A549 (cell line): ENCODE results near the gene PPARA. TPM values are rescaled to one million over a fixed set of nuclear protein-coding genes. Genes with fewer than 3 reads are reported as not detected.

Experiments used
- ATAC-seq, 2 experiments: fragments of 200-7000 bp in 1 of 2; fragments of >200 bp in 1 of 2; cut with Nextera tagmentation in 1 of 2; cut with Tn5 transposase in 1 of 2; 3 replicates each; pipeline versions ENCODE4 v1.8.0 to v1.9.1; 2018 to 2020; ENCODE audit warnings: mild to moderate bottlenecking in 1 of 2, moderate library complexity in 1 of 2
- CTCF ChIA-PET: fragments of 300-600 bp; sonication (Branson Sonifier 250); formaldehyde crosslinking; extraction: SDS; loops from one replicate; lab custom pipeline; 2021; ENCODE audit warnings: antibody characterized with exemption, inconsistent platforms; lab: Yijun Ruan, JAX
- POLR2A ChIA-PET: fragments of 350-600 bp; formaldehyde crosslinking; extraction: SDS; loops from one replicate; lab custom pipeline; 2021; ENCODE audit warnings: antibody characterized with exemption, inconsistent platforms; lab: Yijun Ruan, JAX
- DNase-seq, 2 experiments: peaks; one replicate each; pipeline versions ENCODE4 v3.0.0 to v3.0.0-alpha.2; 2011 to 2016; ENCODE audit warnings: low read depth in 1 of 2, low spot score in 1 of 2
- FAIRE-seq: peaks from 2 replicates; lab custom pipeline; 2011; peaks lifted over from hg19 to GRCh38; lab: Jason Lieb, UNC
- H3K27ac ChIP-seq, 2 experiments: fragments of >200 bp; sonication (Bioruptor Twin); formaldehyde crosslinking; 3 replicates each; pipeline ENCODE4 v1.5.1; 2016 to 2017
- H3K4me1 ChIP-seq: fragments of >200 bp; sonication (Bioruptor Twin); formaldehyde crosslinking; 3 replicates; pipeline ENCODE4 v1.6.1; 2016
- H3K4me2 ChIP-seq: fragments of >200 bp; sonication (Bioruptor Twin); formaldehyde crosslinking; 3 replicates; pipeline ENCODE4 v1.6.1; 2016
- H3K4me3 ChIP-seq: fragments of >200 bp; sonication (Bioruptor Twin); formaldehyde crosslinking; 3 replicates; pipeline ENCODE4 v1.5.1; 2016
- H3K9me3 ChIP-seq: fragments of >200 bp; sonication (Bioruptor Twin); formaldehyde crosslinking; 3 replicates; pipeline ENCODE4 v1.6.1; 2016
- ATOH8 ChIP-seq: fragments of 250-450 bp; sonication (Bioruptor Pico); IDR thresholded peaks from 2 replicates; pipeline ENCODE4 v1.5.0; 2020; ENCODE audit warnings: low read depth, mild to moderate bottlenecking, moderate library complexity
- CBX2 ChIP-seq: fragments of 200-600 bp; sonication (generic); IDR thresholded peaks from 2 replicates; pipeline ENCODE4 v1.6.1; 2016; ENCODE audit warnings: low read depth, mild to moderate bottlenecking, borderline replicate concordance
- CBX8 ChIP-seq: fragments of 200-600 bp; sonication (generic); IDR thresholded peaks from 2 replicates; pipeline ENCODE4 v1.6.1; 2016
- CEBPB ChIP-seq, 2 experiments: fragments of >200 bp in 1 of 2; sonication (Bioruptor Twin) in 1 of 2; formaldehyde crosslinking in 1 of 2; IDR thresholded peaks; 2 replicates each; pipeline ENCODE4 v1.6.1; 2012 to 2016
- CHD4 ChIP-seq: fragments of 200-600 bp; sonication (generic); IDR thresholded peaks from 2 replicates; pipeline ENCODE4 v1.6.1; 2016; ENCODE audit warnings: antibody characterized with exemption, mild to moderate bottlenecking, borderline replicate concordance
- EP300 ChIP-seq, 2 experiments: fragments of >200 bp; sonication (Bioruptor Twin); formaldehyde crosslinking; IDR thresholded peaks; 2 replicates in 1 of 2; 3 replicates in 1 of 2; pipeline ENCODE4 v1.6.1; 2016 to 2017
- FOXS1 ChIP-seq: fragments of 250-450 bp; sonication (Bioruptor Pico); IDR thresholded peaks from 2 replicates; pipeline ENCODE4 v1.5.0; 2020; ENCODE audit warnings: mild to moderate bottlenecking, moderate library complexity
- GATA3 ChIP-seq: IDR thresholded peaks from 2 replicates; pipeline ENCODE4 v1.6.1; 2012; ENCODE audit warnings: borderline replicate concordance
- HDAC2 ChIP-seq: fragments of 200-600 bp; sonication (generic); IDR thresholded peaks from 2 replicates; pipeline ENCODE4 v1.6.1; 2016
- HEYL ChIP-seq: fragments of 250-450 bp; sonication (Bioruptor Pico); IDR thresholded peaks from 2 replicates; pipeline ENCODE4 v1.8.0; 2021; ENCODE audit warnings: mild to moderate bottlenecking, moderate library complexity
- HMGXB4 ChIP-seq: fragments of 250-450 bp; sonication (Bioruptor Pico); IDR thresholded peaks from 2 replicates; pipeline ENCODE4 v1.5.0; 2021; ENCODE audit warnings: mild to moderate bottlenecking, moderate library complexity, borderline replicate concordance
- HOXA7 ChIP-seq: fragments of 250-450 bp; sonication (Bioruptor Pico); IDR thresholded peaks from 2 replicates; pipeline ENCODE4 v1.5.0; 2020; ENCODE audit warnings: mild to moderate bottlenecking, moderate library complexity
- JUNB ChIP-seq: fragments of >200 bp; sonication (Bioruptor Twin); formaldehyde crosslinking; IDR thresholded peaks from 2 replicates; pipeline ENCODE4 v1.6.1; 2016
- KDM1A ChIP-seq: fragments of 200-600 bp; sonication (generic); IDR thresholded peaks from 2 replicates; pipeline ENCODE4 v1.6.1; 2016; ENCODE audit warnings: low read depth, mild to moderate bottlenecking
- MAX ChIP-seq: IDR thresholded peaks from 2 replicates; pipeline ENCODE4 v1.6.1; 2012
- MYC ChIP-seq: IDR thresholded peaks from 2 replicates; pipeline ENCODE4 v1.6.1; 2012; ENCODE audit warnings: mild to moderate bottlenecking, inconsistent platforms, low read length, improper control_type of control experiment, borderline replicate concordance
- NFE2L2 ChIP-seq: fragments of 150-350 bp; conservative IDR thresholded peaks from 2 replicates; pipeline ENCODE4 v1.6.1; 2014; ENCODE audit warnings: low read length
- RAD21 ChIP-seq, 2 experiments: fragments of >200 bp in 1 of 2; sonication (Bioruptor Twin) in 1 of 2; formaldehyde crosslinking in 1 of 2; IDR thresholded peaks in 1 of 2; conservative IDR thresholded peaks in 1 of 2; 2 replicates in 1 of 2; 3 replicates in 1 of 2; pipeline ENCODE4 v1.6.1; 2012 to 2018; ENCODE audit warnings: inconsistent platforms in 1 of 2
- RFX5 ChIP-seq: fragments of 450-650 bp; IDR thresholded peaks from 2 replicates; pipeline ENCODE4 v1.7.1; 2014; ENCODE audit warnings: antibody characterized with exemption, mild to moderate bottlenecking, moderate library complexity
- RNF2 ChIP-seq: fragments of 200-600 bp; sonication (generic); IDR thresholded peaks from 2 replicates; pipeline ENCODE4 v1.6.1; 2016; ENCODE audit warnings: low read depth, mild to moderate bottlenecking, antibody characterized with exemption, moderate library complexity, borderline replicate concordance
- SMC3 ChIP-seq: fragments of >200 bp; sonication (Bioruptor Twin); formaldehyde crosslinking; IDR thresholded peaks from 3 replicates; pipeline ENCODE4 v1.6.1; 2018; ENCODE audit warnings: inconsistent platforms
- USF2 ChIP-seq: fragments of 450-650 bp; IDR thresholded peaks from 2 replicates; pipeline ENCODE4 v1.6.1; 2014; ENCODE audit warnings: antibody characterized with exemption
- ZFP36 ChIP-seq: fragments of 450-650 bp; IDR thresholded peaks from 2 replicates; pipeline ENCODE4 v1.6.1; 2014; ENCODE audit warnings: borderline replicate concordance; ENCODE audit not compliant: partially characterized antibody
- ZNF302 ChIP-seq: fragments of 250-450 bp; sonication (Bioruptor Pico); IDR thresholded peaks from 2 replicates; pipeline ENCODE4 v1.9.0; 2021; ENCODE audit warnings: inconsistent platforms, mild to moderate bottlenecking, moderate library complexity
- ZSCAN20 ChIP-seq: fragments of 250-450 bp; sonication (Bioruptor Pico); IDR thresholded peaks from 2 replicates; pipeline ENCODE4 v1.8.0; 2022; ENCODE audit warnings: mild to moderate bottlenecking, moderate library complexity
- WGBS: methylation state at CpG from one replicate; pipeline ENCODE4 v1.1.6; 2017; ENCODE audit errors: missing lambda C conversion rate; 5-methylcytosine and 5-hydroxymethylcytosine counted together
- polyA plus RNA-seq, 4 experiments: library from polyadenylated mRNA; depleted of rRNA in 3 of 4; stranded (reverse); fragments of >200 nt; fragmentation: RNase III in 1 of 4; extraction: RNeasy Plus Mini Kit Qiagen cat#74134 plus additional on column Dnase treatment in 1 of 4; gene quantifications; 2 replicates in 3 of 4; 3 replicates in 1 of 4; pipeline ENCODE4 v1.2.3, GENCODE V29; 2011 to 2017
- TF ChIP-seq, protein P1 (sequence below): IDR thresholded peaks from 2 replicates; pipeline ENCODE4 v1.6.1; 2012
- TF ChIP-seq, protein P2 (sequence below): IDR thresholded peaks from 2 replicates; pipeline ENCODE4 v1.6.1; 2012; ENCODE audit warnings: low read depth, borderline replicate concordance

PPARA gene
- polyA plus RNA-seq, 2 of the 4 experiments (the other 2 are of a cell fraction): 2.6 to 2.8 TPM

DNA sequence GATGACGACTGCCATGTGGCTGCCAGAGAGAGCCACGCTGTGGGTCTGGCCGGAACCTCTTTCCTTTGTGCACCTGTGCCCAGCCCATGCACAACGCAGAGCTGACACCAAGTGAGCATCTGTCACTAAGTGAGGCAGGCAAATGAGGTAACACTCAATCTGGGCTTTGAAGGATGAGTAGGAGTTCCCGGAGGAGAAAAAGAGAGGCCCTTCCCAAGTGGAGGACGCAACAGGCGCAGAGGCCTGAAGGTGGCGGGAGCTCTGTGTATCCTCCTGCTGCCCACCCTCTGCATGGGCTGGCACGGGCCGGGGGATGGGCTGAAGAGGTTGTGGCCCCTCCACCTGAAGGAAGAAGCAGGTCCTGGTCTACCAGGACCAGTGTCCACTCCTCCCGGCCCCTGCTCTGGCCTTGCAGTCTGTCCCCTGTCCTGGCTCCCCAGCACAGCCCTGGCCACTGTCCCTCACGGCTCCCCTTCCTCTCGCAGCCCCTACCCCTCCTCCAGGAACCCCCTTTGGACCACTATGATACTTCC lies 23.4 kb upstream of the PPARA start:
- WGBS: 78% methylated on average over 8 of the region's 13 CpGs
- POLR2A ChIA-PET: no interaction called here
- H3K4me2 ChIP-seq: no peak overlapping the region
- CTCF ChIA-PET: interaction anchor here (2.1 kb wide), 1 partner anchor 10 kb away, joined by 5 read pairs; no protein-coding TSS in a partner anchor
- no peaks in the 10 kb centered on the region for H3K9me3 ChIP-seq
- H3K4me1 ChIP-seq: 0 out of 3 replicates have a peak, but pooled peaks cover 4% of the 10 kb centered on the region
- TF ChIP-seq USF2 (no peak), ZSCAN20 (no peak), EP300 (IDR thresholded peaks at IDR 0.05) (no peak), ZFP36 (no peak), RFX5 (no peak), CBX8 (no peak), HEYL (CRISPR knock-in tag) (no peak), CEBPB (IDR thresholded peaks at IDR 0.05) (no peak), GATA3 (no peak), HOXA7 (CRISPR knock-in tag) (no peak)
- no peak for DNase-seq
- FAIRE-seq: no peak
- H3K4me3 ChIP-seq: no peak overlapping the region
- ATAC-seq: no peak
- H3K27ac ChIP-seq: no peak overlapping the region

DNA sequence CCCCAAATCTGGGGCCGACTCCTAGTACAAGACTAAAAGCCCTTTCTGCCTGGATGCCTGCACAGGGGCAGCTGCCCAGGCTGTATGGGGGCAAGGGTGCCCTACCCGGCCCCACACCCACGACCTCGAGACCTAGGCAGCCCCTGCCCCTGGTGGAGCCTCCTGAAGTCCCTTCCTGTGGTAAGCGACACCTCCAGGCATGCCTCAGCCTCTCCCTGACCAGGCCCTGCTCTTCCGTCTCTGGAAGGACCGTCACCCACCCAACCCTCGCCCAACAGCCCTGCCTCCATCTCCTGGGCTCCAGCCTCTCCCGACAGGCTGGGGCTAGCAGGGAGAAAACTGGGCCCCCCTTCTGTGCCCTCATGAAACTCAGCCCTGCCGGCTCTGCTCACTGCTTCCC lies 22.8 kb upstream of the PPARA start:
- Histone ChIP-seq H3K4me3 (no peak overlapping the region), H3K27ac (no peak overlapping the region), H3K9me3 (no peaks in the 10 kb centered on the region), H3K4me2 (no peak overlapping the region), H3K4me1 (0 out of 3 replicates have a peak, but pooled peaks cover 4% of the 10 kb centered on the region)
- DNase-seq: no peak
- 84% methylated on average over 10 of the region's 10 CpGs for WGBS
- ATAC-seq: no peak
- POLR2A ChIA-PET: no interaction called here
- CTCF ChIA-PET: interaction anchor here (2.1 to 2.2 kb wide), 2 partner anchors 10 to 187 kb away, joined by 5 to 6 read pairs; no protein-coding TSS in a partner anchor
- FAIRE-seq: no peak
- TF ChIP-seq CBX2: no peak
- no peak for TF ChIP-seq SMC3
- no peak for TF ChIP-seq HEYL (CRISPR knock-in tag)
- TF ChIP-seq USF2: no peak
- TF ChIP-seq ZNF302 (CRISPR knock-in tag): no peak
- TF ChIP-seq CHD4: no peak
- TF ChIP-seq HDAC2: no peak
- TF ChIP-seq MYC: no peak

DNA sequence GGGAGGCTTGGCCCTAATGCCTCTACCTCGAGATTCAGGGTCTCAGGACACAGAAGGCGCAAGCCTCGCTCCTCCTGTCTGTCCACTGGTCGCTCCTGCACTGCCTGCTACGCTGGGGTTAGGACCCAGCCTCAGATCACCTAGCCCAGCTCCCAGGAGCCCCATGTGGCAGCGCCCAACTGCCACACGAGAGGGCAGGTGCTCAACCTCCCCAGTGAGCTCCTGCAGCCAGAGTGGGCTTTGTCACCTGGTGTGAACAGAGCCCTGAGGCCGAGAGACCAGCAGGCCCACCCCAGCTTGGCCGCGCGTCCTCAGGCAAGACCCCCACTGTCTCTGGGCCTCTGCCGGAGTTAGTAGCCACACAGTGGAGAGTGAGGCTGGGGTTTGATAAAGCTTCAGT lies 21.7 kb upstream of the PPARA start:
- H3K27ac ChIP-seq: no peak overlapping the region
- no peaks in the 10 kb centered on the region for H3K9me3 ChIP-seq
- DNase-seq (no peak), FAIRE-seq (no peak), ATAC-seq (no peak)
- H3K4me2 ChIP-seq: no peak overlapping the region
- 80% methylated on average over 4 of the region's 12 CpGs for WGBS
- POLR2A ChIA-PET: no interaction called here
- no peaks in the 10 kb centered on the region for H3K4me1 ChIP-seq
- H3K4me3 ChIP-seq: no peak overlapping the region
- CTCF ChIA-PET: interaction anchor here (0.5 to 2.2 kb wide), 4 partner anchors 9 to 186 kb away, joined by 4 to 6 read pairs (median 4); no protein-coding TSS in a partner anchor
- no peak for TF ChIP-seq NFE2L2
- no peak for TF ChIP-seq RNF2
- TF ChIP-seq KDM1A: no peak
- TF ChIP-seq SMC3: no peak
- no peak for TF ChIP-seq MYC
- no peak for TF ChIP-seq USF2
- no peak for TF ChIP-seq HMGXB4
- no peak for TF ChIP-seq ATOH8 (CRISPR knock-in tag)
- TF ChIP-seq FOXS1 (CRISPR knock-in tag): no peak
- TF ChIP-seq, protein P1, sequence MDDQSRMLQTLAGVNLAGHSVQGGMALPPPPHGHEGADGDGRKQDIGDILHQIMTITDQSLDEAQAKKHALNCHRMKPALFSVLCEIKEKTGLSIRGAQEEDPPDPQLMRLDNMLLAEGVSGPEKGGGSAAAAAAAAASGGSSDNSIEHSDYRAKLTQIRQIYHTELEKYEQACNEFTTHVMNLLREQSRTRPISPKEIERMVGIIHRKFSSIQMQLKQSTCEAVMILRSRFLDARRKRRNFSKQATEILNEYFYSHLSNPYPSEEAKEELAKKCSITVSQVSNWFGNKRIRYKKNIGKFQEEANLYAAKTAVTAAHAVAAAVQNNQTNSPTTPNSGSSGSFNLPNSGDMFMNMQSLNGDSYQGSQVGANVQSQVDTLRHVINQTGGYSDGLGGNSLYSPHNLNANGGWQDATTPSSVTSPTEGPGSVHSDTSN: no peak
- TF ChIP-seq, protein P2, sequence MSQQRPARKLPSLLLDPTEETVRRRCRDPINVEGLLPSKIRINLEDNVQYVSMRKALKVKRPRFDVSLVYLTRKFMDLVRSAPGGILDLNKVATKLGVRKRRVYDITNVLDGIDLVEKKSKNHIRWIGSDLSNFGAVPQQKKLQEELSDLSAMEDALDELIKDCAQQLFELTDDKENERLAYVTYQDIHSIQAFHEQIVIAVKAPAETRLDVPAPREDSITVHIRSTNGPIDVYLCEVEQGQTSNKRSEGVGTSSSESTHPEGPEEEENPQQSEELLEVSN: no peak
- no peak for TF ChIP-seq RAD21 (conservative IDR thresholded peaks at IDR 0.05 in 1 of 2, IDR thresholded peaks at IDR 0.05 in 1 of 2)
- TF ChIP-seq JUNB: no peak
- TF ChIP-seq HDAC2: no peak
- no peak for TF ChIP-seq MAX
